Keratinocyte (primary cell): ENCODE measurements around the gene RND3.

Experiments
- EZH2 ChIP-seq: IDR thresholded peaks from one replicate; pipeline ENCODE4 v1.6.1; 2012; ENCODE audit warnings: inconsistent platforms, mild to moderate bottlenecking, low read length, moderate library complexity
- TF ChIP-seq, protein P1 (sequence below), 3 experiments: IDR thresholded peaks in 1 of 3; conservative IDR thresholded peaks in 1 of 3; optimal IDR thresholded peaks in 1 of 3; 2 replicates in 2 of 3; 3 replicates in 1 of 3; pipeline versions ENCODE3 to v1.5.1; 2011; ENCODE audit warnings: low read length in 3 of 3, mild to moderate bottlenecking in 3 of 3, moderate library complexity in 2 of 3, control low read depth in 1 of 3, inconsistent platforms in 1 of 3; ENCODE audit not compliant: insufficient read depth in 2 of 3; ENCODE audit errors: extremely low read depth in 1 of 3

DNA sequence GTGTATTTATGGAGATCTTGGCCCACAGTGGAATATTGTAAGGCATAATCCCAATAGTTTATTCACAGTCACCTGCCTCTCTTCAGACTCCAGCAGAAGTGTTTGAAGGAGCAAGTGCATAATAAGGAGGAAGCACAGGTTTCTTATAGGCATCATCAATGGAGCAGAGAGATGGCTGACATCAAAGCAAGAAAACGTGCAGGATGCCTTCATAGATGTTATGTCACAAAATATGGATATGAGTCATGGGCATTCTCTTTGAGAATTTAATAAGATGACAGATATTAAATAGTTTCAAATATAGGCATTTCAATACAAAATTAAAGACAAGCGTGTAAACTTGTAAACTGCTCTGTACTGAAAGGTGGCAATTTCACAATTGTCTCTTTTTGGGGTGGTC, 4.0 kb upstream of the RND3 start:
- TF ChIP-seq, protein P1, sequence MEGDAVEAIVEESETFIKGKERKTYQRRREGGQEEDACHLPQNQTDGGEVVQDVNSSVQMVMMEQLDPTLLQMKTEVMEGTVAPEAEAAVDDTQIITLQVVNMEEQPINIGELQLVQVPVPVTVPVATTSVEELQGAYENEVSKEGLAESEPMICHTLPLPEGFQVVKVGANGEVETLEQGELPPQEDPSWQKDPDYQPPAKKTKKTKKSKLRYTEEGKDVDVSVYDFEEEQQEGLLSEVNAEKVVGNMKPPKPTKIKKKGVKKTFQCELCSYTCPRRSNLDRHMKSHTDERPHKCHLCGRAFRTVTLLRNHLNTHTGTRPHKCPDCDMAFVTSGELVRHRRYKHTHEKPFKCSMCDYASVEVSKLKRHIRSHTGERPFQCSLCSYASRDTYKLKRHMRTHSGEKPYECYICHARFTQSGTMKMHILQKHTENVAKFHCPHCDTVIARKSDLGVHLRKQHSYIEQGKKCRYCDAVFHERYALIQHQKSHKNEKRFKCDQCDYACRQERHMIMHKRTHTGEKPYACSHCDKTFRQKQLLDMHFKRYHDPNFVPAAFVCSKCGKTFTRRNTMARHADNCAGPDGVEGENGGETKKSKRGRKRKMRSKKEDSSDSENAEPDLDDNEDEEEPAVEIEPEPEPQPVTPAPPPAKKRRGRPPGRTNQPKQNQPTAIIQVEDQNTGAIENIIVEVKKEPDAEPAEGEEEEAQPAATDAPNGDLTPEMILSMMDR (optimal IDR thresholded peaks at IDR 0.05 in 1 of 3, IDR thresholded peaks at IDR 0.05 in 1 of 3, conservative IDR thresholded peaks at IDR 0.05 in 1 of 3; ENCODE audit: extremely low read depth in 1 of 3, insufficient read depth in 2 of 3, low read length in 3 of 3): no peak
- no peak for TF ChIP-seq EZH2
